Skin of body (tissue), 2 donors: ENCODE measurements around the gene AGAP1. TPM values are rescaled to one million over a fixed set of nuclear protein-coding genes. Genes with fewer than 3 reads are reported as not detected.

ENCODE experiments used
- DNase-seq: peaks from one replicate; lab custom pipeline; 2025; lab: John Stamatoyannopoulos, UW
- total RNA-seq: library from RNA; depleted of rRNA; stranded (reverse); fragments of >200 nt; gene quantifications from one replicate; pipeline ENCODE4 v1.2.3, GENCODE V29; 2014

AGAP1 gene
- total RNA-seq, 1 donor from 2014 or later: 25.6 TPM

DNA sequence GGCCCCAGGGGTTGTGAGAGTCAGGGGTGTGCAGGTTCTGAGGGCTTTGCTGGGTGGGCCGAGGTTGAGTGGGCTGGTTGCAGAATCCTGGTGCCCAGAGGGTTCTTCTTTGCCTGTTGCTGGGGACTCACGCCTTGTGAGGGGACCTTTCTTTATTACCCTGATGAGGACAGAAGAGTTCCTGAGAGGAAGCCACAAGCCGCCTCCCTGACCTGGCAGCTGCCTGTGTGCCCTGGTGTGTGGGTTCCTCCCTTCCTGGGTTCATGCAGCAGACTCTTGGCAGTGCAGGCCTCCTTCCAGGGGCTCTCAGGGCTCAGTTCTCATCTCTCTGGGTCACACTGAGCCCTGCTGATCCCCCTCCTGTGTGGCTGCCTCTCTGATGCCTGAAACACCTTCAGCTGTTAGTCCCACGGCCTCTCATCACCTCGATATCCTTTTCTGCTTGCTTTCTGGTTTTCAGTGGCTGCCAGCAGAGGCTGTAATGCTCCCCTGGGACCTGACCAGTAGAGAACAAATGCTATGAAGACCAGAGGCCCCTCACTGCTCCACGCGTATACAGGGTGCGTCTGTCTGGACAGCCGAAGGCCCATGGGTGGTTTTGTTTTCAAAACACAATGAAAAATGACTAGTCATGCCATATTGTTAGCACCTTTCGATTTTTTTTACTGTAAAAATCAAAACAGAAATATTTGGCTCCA lies 191.3 kb downstream of the AGAP1 start:
- DNase-seq: no peak

DNA sequence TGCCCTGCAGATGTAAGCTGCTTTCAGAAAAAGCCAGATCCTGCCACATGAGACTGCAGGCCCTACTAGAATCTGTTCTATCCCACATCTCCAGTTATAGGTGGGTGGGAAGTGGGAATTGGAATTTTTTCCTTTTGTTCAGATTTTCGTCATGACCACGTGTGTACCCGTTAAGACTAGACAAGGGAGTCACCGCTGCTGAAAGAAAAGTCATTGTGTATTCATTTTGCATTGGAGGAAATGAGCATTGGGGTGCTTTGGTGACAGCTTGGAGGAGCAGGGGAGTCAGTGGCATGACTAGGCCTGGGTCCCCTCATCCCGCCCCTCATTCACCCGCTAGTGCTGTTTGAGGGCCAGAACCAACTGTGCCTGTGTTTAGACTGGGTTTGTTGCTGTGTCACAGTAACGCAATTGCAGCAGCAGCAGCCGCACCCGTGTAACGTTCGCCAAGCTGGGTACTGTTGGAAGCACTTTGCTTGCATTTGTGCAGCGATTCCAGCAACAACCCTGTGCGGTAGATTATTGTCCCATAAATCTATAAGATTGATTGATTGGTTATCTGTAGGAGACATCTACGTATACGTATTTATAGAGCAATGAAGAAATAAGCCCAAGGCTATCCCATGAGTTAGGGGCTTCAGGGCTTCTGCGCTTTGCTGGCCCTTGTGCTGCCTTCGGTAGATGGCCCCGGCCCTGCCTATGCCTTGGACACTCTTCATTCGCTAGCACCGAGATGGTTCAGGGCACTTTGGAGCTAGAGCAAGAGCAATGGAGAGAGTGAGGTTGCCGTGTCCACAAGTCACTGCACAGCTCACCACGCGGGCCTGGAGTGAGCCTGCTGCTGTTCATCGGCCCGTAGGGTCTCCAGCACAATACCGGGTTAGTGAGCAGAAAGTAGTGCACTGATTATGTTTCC lies 194.9 kb downstream of the AGAP1 start:
- DNase-seq: no peak

DNA sequence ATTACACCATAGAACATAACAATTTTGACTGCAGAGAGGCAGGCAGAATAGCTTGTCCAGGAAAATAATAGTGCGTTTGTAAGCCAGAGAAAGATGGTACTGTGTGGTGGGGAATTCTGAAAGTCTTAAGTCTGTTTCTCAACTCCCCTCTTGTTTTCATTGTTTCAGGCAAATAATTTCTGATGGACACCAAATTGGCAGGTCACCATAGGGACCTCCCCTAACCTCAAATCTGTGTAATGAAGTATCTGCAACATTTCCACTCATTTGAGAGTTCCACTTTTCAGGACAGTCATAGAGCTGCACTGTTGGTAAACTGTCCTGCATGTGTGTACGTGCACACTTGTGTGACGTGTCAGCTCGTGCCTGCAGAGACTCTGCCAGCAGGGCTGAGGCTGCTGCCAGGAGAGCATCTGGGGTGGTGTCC lies 195.6 kb downstream of the AGAP1 start:
- no peak for DNase-seq

DNA sequence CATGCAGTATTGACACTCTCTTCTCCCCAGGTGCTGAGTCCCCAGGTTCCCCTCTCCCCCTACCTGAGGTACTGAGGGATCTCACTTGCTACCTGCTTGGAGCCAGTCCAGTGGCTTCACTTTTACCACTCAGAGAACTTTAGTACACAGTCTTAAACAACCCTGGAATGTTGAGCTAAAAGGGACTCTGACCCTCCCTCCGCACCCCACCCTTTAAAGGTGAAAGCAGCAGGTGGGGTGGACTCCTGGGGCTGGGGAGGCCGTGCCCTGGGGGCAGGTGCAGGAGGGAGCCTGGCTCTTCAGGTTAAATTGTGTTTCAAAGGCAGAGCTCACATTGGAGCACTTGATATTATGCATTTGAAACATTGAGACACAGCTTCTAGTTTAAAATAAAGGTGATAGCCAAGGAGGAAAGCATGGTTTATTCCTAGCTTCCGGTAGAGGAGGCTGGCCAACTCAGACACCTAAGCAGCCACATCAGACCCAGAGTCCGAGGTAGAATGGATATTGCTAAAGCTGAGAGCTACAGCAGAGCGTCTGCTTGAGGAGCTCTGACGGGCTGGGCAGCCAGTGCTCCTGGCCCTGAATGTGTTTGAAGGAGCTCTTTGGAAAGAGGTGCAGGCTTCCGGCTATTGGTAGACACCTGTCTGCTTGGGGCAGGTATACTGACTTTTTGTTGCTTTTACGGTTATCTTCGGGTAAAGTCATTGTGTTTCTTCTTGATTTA lies 196.4 kb downstream of the AGAP1 start:
- no peak for DNase-seq

DNA sequence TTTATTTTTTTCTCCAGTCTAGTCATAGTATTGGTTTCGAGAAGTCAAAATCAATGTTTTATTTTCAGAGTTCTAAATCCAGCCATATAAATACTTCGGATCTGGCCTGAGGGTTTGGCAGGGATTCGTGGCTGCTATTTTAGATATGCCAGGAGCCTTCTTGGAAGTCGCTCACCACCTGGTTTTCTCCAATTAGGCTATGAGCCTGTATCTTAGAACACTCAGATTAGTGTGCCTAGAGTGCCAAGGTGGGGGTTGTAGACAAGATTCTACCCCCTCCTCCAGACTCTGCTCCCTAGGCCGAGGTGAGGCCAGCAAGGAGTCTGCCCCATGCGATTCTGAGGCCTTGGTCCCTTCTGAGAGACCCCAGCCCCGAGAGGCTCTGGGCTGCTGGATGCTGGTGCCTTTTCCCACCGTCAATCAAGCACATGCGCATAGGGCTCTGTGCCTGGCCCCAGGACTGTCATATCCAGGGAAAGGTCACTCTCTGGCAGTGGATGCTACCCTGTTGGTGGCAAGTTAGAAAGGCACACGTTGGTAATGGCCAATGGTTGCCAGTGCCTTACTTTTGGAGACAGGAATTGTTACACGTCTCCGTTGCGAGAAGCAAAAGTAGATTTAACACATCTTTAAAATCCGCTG lies 197.1 kb downstream of the AGAP1 start:
- DNase-seq: no peak

DNA sequence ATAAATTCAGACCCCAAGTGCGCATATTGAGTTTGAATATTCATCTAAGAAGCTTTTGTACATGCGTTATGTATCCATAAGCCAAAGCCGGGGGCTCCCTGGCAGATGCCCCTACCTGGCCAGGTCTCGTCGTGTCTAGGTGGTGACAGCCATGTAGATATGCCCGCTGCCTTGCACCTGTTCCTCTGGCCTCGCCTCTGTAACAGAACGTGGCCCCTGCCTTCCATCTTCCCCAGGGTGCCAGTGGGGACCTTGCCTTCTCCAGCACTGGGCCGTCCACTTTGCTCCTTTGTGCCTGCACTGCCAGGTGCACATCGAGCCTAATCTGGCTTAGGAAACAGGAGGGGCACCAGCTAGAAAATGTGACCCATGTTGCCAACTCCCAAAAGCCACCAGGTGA lies 198.2 kb downstream of the AGAP1 start:
- no peak for DNase-seq

DNA sequence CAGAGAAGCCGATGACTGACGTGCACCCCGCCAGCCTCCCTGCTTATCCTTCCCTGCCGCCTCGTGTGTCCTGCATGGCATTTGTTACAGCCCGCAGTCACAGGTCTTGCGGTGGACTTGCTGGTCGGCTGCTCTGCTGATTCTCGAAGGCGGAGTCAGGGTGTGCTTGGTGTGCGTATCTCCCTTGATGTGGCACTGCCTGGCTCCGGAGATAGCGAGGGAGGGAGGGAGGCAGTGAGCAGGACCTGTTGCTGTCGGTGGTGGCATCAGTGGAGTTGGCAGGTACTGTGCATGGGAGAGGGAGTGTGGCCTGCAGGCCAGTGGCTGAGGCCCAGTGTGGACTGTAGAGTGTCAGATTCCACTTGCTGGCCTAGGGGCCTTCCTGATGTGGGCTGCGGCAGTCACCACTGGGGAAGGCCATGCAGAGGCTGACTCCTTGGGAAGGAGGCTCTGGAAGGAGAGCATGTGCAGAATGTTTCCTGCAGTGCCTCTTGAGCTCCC lies 198.9 kb downstream of the AGAP1 start:
- DNase-seq: no peak

DNA sequence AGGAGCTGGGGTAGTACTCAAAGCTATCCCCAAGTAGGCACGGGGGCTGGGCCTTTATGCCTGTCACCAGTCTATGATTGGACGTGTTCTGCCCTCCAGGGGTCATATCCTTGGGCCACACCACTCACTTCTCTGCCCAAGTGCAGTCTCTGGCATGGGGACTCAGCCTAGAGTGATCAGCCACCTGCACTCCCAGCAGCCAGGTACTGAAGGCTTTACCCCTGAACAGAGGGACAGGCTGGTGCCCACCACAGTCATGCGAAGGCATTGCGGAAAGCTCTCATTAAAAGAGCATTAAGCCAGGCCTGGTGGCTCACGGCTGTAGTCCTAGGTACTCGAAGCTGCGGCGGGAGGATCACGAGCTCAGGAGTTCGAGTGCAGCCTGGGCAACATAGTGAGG lies 199.4 kb downstream of the AGAP1 start:
- no peak for DNase-seq

DNA sequence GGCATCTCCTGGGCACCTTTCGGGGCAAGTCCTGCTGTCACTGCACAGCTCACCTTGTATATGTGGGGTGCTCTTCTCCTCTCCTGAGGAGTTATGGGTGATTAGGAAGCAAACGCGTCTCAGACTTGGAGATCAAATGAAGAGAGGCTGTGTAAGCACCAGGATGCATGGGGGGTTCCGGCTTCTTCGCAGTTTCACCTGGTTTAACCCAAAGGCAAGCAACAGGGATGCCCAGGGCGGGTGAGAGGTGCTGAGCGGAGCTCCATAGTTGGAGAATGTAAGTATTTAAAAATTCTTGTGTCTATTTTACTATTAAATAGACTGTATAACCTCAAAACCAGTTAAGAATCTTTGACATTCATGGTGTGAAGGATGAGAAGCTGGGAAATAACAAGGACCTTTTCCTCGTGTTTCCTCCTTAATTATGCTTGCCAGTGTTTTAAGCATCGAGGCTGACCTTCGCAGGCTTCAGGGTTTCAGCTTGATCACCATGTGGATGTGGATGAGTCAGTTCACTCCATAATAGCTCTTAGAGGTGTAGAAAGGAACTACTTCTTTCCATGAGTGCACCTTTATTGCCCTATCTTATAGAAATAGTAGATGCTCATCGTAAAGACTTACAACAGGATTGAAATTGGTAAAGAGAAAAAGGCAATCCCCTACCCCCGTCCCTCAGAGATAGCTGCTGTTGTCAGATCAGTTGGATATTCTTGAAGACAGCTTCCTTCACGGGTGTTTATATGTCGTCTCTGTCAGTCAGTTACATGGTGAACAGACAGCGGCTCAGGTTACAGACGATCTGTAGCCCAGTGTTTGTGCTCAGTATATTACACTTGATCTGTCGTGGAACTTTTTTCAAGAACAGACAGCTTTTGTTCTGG lies 201.1 kb downstream of the AGAP1 start:
- no peak for DNase-seq

DNA sequence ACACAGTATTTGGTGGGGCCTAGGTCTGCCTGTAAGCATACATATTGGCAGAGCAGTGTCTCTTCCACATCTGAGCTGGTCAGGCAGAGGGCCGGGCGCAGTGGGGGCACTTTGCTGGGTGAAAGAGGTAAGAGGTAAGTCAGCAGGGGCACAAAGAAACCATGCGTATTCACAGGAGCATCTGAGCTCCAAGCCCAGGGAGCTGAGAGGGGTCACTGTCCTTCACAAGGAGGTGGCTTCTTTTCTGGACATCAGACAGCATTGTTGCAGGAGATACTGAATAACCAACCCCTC lies 201.7 kb downstream of the AGAP1 start:
- DNase-seq: no peak

DNA sequence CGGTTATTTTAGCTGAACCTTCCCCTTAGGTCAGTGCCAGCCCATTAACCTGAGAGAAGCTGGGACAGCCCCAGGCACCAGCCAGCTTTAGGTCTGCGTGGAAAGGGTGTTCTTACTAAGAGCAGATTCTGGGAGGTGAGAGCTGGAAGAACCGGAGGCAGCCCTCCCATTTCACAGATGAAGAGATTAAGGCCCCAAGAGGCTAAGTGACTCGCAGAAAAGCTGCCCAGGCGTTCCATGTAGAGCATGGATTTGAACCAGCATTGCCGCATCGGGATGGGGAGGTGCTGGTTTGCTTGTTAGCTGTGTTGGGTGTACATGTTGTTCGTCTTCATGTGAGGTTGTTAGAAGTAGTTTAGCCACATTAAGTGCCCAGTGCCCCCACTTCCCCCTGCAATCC lies 203.2 kb downstream of the AGAP1 start:
- DNase-seq: no peak

DNA sequence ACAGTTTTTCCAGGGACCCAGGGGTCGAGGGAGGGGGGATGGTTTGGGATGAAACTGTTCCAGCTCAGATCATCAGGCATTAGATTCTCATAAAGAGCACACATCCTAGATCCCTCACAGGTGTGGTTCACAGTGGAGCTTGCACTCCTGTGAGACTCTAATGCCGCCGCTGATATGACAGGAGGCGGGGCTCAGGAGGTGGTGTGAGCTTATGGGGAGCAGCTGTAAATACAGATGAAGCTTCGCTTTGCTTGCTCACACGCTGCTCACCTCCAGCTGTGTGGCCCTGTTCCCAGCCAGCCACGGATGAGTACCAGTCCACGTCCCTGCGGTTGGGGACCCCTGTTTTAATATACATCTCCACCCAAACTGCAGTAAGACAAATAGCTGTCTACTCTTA lies 204.2 kb downstream of the AGAP1 start:
- no peak for DNase-seq

DNA sequence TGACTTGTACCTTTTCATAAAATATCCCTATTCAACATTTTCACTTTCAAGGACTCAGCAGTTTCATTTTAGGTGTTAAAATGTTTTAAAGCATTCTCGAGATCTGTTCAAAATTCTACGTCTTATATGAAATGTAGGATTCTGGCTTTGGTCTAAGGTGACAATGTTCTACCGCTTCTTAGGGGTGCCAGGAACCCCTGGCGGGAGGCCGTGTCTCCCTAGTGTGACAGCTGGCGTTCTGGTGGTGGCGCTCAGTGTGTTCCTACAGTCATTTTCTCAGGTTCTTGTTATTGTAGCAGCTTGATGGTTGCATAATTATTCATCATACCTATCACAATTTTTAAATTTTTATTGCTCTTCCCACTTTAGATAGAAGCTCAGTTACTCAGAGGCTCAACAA lies 204.6 kb downstream of the AGAP1 start:
- no peak for DNase-seq

DNA sequence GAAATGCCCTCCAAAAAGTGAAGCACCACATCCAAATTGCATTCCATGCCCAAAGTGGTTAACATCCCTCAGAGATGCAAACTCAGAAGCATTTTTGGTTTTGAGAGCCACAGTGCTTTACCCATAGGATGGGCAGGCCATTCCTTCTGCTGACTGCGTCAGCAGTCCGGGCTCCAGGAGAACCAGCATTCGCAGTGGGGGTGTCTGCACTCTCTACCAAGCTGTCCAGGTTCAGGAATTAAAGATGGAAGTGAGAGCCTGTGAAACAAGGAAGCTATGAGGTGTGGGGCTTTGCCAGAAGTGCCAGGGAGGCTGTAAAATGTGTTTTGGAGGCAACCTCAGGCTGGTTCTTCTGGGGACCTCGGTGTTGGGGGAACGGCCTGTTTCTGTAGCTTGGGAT lies 205.7 kb downstream of the AGAP1 start:
- DNase-seq: no peak

DNA sequence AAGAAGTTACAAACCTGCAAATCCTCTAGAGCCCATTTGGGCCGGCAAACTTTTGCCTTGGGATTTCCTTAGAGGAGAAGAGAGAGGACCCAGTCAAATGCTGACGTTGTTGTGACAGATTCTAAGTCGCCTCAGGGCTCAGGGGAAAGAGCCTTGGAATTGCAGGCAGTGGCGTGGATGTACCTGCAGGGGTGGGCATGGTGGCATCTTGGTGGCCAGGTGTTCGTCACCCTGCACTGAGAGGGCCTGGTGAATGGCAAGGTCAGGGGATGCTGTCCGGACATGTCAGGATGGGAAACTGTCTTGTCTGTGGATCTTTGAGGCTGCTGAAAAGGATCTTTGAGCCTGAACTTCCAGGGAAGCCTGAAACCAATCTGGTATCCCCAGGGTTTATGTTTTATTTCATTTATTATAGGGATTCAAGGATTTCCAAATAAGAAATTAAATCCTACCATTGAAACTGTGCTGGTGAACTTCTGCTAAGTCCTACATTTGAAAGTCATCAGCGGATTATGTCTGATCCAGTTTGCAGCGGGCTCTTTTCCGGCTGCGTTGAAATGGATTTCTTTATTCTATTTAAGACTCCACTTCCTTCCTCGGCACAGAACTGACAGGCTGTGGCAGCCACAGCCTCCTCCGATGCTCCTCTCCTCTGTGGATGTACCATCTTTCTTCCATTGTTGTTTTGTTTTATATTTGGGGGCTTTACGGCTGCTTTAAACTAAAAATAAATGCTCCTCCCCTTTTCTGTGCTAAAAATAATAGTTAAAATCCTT lies 207.6 kb downstream of the AGAP1 start:
- DNase-seq: no peak

DNA sequence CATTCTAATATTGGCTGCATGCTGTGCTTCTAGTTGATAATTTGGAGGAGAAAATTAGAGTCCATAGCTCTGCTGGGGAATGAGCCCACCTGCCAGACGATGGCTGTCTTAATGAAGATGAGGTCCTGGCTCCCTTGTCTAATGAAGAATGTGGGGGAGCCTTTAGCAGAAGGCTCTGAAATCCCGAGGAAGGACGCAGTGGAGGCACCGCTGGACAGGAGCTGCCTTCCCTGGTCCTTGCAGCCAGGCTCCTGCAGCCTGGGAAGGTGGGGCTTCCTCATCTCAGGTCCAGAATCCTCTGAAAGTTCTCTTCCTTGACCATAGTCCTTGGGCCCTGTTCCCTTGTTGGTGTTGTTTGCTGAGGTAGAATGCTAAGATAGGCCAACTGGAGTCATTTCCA lies 208.3 kb downstream of the AGAP1 start:
- no peak for DNase-seq

DNA sequence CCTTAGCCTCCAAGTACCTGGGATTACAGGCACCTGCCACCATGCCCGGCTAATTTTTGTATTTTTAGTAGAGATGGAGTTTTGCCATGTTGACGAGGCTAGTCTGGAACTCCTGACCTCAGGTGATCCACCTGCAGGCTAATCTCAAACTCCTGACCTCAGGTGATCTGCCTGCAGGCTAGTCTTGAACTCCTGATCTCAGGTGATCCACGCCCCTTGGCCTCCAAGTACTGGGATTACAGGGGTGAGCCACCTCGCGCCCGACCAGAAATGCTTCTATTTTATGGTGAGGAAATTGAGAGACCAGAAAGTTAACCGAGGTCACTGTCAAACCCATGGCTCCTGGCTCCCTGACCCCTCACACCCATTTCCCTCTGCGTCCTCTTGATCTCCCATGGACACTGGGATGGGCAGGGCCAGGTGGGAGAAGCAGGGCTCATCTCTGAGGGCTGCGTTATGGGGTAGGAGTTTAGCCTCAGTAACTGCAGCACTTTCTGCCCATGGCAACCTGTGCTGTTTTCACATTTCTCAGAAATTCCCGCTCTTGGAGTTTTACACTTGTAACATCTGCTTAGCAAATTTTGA lies 210.0 kb downstream of the AGAP1 start:
- no peak for DNase-seq

DNA sequence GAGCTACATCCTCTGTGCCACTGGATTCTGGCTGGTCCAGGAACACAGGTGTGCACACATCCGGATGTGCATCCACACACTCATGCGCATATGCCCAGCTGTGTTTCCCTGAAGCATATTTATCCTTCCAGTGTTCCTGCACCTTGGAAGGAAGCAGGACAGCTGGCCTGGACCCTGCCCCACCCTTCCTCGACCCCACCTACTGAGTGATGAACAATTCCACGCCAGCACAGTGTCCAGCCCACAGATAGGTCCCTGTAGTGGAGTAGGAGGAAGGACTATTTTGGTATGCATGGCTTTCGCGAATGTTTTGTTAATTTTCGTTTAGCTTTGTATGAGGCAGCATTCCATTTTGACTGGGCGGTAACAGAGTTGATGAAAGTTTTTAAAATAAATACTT lies 211.5 kb downstream of the AGAP1 start:
- DNase-seq: no peak

DNA sequence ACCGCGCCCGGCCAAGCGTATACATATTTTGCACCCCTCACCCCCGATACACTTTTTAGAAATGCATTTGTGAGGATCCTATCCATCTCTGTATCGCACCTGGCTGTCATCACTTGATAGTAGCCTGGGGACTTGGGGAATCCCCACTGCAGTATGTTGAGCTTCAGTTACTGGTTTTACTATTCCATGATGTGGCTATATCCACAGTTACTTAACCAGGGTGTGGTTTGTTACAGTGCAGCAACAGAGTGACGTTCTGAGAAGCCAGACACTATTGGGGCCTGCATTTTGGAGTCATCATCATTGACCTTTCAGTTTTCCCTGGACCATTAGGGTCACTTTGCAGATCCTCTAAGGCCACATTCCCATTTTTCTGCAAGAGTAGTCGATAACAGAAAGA lies 212.7 kb downstream of the AGAP1 start:
- no peak for DNase-seq
